T-helper 22 cell (primary cell): ENCODE results near the gene RYR3.
"Not testable (repeated sequence)": the region's sequence is repeated elsewhere in the genome, so short reads cannot be mapped to it uniquely, and the experiment has no call there.

ENCODE experiments used
- DNase-seq: peaks from one replicate; pipeline ENCODE4 v3.0.0-alpha.2; 2020; ENCODE audit warnings: low read depth

RYR3 gene

DNA sequence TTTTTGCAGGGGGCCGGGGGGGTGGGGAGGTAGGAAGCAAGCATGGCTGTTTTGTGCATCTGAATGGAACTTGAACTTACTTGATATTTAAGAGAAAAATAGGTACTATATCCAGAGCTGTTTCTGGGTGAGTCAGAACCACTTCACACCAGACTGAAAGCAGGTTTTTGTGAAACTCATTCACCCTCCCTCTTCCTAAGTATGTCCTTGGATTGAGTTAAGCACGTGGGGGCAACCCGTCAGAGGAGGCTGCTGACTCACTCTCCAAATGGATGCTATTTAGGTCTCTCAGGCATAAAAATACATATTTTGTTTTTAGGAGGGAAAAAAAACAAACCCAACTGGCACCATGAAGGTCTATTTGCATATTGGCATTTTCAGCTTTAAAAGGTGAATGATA lies 270.3 kb downstream of the RYR3 start:
- no peak for DNase-seq

DNA sequence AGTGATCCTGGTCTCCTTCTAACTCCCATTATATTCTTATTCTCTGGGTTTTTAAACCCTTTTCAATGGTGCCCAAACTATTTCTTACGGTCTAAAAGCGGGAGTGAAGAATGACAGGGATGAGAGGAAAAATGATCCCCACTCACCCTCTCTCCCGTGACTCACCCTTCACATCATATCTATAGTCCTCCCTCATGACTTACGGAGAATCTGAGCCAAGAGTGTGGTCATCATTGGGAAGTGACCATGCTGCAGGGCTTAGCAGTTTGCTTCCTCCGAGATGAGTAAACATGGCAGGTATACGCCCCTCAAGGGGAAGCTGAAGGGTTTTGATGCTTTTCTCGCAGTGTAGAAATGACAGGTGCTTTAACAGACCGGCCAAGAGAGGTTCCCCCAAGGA lies 274.0 kb downstream of the RYR3 start:
- no peak for DNase-seq

DNA sequence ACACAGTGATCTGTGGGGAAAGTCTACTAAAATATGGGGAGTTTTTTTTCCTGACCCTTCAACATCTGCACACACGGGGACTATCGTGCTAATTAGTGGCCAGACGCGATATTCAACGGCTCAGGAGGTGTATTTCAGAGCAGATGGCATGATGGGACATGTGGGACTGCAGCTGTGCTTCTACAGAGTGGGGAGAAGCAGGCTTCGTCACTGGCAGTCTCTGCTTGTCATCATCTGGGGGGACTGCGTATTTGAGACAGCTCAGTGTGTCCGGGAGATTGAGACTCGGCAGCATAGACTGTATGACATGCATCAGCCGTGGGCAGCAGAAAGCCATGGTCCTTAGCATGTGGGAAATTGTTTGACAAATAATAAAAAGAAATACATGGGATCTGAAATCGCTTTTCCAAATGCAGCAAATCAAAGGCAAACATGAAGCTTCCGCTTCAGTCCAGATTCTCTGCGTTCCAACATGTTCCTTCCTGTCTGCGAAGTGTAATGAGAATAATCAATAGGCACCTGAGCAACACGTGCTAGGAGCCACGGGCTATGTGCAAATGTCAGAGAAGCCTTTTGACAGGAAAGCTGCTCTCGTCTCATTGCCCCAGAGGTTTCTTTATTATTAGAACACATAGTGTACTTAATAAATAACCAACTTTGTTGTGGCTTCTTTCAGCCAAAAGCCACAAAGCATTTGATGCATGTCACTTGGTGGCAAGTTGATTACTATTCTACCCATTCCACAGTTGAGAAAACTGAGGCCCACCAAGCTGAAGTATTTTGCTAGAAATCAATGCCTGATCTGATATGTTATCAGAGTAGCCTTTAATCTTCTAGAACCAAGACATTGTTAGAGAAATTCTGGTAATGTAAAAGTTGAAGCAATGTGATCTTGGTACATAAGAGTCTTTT lies 276.3 kb downstream of the RYR3 start:
- no peak for DNase-seq

DNA sequence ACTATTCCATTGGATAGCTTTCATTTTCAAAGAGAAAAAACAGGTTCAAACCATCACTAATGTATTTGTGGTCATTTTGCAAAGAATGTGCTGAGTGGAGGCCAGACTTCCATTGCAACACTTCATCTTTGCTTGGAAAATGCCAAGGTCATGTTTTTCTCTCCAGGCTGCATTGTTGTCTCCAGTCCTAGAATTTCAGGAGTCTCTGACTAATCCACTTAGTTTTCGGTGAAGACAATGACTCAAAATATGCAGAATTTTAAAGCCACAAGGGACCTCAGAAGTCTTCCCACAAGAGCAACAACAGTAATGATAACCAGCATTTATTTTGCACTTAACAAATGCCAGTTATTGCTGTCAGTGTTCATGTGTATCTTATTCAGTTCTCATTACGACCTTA lies 277.0 kb downstream of the RYR3 start:
- no peak for DNase-seq

DNA sequence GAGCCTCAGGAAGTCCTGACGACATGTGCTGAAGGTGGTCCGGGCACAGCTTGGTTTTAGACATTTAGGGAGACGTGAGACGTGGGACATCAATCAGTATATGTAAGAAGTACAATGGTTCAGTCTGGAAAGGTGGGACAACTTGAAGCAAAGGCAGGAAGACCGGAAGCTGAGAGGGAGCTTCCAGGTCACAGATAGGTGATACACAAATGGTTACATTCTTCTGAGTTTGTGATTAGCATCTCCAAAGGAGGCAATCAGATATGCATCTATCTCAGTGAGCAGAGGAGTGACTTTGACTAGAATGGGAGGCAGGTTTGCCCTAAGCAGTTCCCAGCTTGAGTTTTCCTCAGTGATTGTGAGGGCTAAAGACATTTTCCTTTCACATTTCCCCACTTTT lies 282.1 kb downstream of the RYR3 start:
- no peak for DNase-seq

DNA sequence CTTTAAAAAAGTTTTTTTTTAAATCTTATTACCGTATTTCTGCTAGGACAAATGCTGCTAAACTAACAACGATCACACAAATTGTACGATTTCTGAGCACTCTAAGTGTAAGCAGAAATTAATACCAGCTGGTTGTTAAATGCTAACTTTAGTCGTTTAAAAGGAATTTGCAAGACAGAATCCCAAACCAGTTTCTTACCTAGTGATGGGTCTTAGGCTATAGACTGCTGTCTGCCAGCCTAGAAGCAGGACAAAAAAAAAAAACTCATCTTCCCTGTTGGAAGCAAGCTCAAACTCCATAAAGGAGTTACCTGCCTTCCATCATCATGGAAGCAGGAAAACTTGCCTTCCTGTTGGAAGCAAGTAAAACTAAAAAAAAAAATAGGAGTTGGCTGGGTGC lies 287.6 kb downstream of the RYR3 start:
- not testable (repeated sequence) for DNase-seq

DNA sequence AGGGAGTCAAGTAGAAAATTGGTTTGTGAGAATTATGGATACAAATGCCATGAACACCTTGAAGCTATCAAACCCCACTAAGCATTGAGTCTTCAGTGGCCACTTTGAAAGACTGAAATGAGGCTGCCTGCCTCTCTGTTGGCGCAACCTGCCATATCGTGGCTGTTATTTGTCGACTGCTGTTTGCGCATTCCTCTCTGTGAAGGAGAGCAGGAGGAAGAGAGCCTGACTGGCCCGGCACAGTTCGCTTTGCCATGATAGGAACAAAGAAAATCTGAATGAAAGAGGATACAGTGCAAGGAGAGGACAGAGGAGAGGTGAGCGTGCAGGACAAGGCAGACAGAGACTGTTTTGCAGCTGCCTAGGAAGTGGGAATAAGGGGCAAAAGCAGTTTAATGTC lies 289.4 kb downstream of the RYR3 start:
- DNase-seq, result no peak

DNA sequence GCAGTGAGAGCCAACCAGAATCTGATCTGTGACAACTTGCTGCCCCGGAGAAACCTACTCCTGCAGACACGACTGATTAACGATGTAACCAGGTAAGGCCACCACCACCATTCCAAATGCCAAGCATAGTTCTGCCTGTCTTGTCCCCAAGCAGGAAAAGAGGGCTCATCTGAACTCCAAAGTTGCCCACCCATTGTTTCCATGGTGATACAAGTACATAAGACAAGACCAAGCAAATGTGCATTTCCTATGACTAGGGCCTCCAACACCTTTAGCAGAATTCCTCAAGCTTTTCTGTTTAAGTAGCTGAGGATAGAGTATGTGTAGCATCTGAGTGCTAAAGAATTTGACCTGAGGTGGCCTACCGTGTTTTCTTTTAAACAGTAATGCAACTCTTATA lies 290.7 kb downstream of the RYR3 start:
- DNase-seq, result no peak

DNA sequence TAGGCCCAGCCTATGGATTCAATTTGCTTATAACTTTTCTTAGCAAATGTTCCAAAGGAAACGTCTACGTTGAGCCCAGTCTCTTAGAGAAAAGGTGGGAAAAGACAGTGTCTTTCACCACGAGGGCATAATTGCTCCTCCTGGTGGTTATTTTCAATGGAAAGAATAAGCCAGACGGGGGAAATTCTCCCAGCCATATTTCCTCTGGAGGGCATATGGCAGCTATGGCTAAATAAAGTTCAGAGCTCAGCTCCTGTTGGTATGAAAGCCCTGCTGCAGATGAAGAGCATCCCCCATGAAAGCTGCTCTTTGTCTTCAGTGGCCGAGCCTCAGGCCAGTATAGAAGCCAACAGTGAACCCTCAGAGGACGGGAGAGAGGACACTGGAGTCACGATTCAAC lies 297.9 kb downstream of the RYR3 start:
- no peak for DNase-seq

DNA sequence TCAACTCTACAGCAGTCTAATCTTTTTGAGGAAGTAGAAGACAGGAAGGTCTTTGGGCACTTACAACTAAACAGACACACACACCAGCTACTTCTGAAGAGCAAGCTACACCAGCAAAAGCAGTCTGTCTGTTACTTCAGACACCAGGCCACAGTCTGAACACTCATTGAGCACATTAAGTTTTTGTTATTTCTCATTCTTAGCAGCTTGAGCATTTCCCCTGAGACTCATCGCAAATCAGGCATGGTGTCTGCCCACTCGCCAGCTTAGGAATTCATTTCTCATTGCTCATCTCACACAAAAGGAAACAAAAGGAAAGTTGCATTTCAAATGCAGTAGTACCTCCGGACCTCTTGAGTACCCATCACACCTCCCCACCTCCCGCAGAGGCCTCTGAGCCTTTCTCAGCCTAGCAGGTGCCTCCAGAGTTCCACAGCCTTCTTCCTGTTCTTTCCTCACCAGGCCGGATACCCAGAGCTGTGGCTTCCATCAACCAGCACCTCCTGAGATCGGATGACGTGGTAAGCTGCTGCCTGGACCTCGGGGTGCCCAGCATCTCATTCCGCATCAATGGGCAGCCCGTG lies 302.0 kb downstream of the RYR3 start:
- no peak for DNase-seq

DNA sequence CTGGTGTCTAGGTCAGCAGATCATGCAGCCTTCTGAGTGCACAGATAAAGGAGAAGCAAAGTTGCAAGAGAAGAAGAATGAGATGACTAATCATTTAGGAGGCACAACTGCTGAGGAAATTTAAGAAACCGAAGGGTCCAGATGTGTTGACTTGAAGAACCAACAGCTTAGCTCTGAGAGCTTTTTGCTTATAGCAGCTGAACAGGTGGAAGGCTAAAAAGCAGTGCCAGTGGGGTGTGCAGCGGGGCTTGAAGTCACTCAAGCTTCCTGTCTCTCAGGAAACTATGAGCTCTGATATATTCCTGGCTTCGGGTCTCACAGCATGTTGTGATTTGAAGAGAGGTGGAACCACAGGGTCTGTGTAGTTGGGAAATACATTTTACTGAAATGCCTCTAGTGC lies 305.7 kb downstream of the RYR3 start:
- DNase-seq, result no peak

DNA sequence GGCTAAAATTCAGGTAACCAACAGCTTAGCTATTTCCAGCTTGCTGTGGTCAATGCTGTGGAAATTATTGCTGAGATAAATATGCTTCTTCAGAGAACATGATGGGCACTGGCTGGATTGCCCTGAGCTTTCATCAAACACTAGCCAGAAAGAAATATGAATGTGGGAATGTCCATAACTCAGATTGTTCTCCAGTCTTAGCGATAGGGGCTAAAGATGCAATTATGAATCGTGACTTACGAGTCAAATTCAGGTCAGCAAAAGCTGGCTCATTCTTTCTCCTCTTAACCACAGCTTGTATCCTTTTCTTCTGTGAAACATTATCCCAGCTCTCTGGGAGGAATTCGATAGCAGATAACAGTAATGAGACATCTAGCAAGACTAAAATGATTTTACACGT lies 307.6 kb downstream of the RYR3 start:
- no peak for DNase-seq

DNA sequence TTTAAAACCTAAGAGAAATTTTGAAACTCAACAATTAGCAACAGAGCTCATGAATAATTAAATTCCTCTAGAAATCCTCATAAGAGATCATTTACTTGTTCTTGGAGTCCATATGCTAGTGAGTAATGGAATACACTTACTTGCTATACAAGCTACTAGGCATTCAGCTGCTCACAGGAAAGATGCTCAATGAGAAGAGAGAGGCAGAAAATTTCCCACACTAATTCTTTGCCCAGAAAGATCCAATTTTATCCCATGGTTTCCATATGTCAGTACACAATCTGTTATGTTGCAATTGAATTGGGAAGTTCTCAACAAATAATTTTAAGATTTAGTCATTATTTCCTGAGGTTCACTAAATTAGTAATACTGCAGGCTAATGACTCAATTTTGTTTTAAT lies 310.4 kb downstream of the RYR3 start:
- DNase-seq, result no peak

DNA sequence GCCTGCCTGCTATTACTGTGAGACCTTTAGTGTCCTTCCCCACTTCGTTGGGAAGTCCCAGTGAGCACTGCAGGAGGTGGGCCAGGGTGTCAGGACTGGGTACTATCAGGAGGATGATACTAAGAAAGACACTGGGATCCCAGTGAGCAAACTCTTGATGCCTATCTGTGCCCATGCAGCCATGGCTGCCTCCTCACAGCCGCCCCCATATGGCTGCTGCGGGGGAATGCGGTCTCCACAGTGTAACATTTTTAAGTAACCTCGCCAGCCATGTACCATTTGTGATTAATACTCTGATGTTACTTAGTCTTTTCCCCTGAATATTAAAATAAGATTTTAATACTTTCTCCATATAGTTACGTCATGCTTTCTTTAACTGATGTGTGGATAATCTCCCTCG lies 312.2 kb downstream of the RYR3 start:
- no peak for DNase-seq

DNA sequence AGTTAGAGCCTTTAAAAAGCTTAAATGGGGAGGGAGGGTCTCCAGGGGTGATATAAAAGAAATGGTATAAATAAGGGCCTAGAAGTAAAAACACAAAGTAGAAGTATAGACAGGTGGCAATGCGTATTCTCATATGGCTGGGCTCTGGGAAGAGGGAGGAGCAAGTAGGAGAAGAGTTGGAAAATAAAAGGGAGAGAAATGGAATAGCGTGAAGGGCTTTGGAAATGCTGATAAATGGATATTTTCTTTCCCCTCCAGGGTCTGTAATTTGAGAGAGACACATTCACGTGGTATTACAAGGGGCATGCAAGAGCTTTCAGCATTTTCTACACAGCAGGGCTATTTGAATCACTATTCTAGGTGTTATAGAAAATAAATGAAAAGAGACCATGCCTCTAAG lies 313.7 kb downstream of the RYR3 start:
- DNase-seq, result no peak

DNA sequence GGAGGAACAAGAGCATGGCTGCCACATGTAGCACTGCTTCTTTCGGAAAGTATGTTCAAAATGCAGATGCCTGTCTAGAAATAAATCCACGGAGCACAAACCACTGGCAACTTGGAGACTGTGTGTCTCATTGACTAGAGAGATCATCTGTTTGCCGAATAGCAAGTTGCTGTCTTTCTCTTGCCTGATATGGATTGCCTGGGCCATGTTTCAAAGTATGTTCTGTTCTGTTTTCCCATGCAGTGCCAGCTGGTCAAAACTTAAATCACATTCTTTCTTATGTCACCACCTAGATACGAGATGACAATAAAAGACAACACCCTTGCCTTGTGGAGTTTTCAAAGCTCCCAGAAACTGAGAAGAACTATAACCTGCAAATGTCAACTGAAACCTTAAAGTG lies 318.9 kb downstream of the RYR3 start:
- DNase-seq, result no peak

DNA sequence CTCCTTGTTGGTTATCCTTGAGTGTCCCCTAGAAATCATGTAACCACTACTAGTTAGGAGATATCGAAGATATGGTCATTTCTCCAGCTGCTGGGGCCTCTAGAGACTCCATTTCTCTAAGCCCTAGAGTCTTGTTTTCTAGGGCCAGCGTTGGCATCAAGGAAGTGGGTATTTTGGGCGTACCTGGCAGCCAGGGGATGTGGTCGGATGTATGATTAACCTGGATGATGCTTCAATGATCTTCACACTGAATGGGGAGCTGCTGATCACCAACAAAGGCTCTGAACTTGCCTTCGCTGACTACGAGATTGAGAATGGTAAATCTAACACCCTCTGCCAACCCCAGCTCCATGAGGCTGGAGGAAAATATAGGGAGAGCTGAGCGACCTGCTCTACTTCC lies 325.5 kb downstream of the RYR3 start:
- DNase-seq, result no peak

DNA sequence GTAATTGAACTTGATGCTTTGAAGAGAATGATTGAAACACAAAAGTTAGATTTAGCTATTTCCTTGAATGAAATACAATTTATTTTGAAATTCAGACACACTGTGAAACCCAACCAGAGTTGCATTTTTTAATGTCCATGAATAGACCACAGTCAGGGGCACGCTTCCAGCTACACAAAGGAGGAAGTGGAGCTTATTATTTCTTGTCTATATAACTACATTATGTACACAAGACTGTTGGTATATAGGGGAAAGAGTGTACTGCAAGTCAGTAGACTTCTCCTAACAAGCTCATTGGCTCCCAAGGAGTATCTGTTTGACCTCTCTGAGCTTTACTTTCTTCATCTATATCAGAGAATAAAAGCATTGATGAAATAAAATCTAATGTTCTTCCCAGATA lies 326.2 kb downstream of the RYR3 start:
- DNase-seq, result no peak

DNA sequence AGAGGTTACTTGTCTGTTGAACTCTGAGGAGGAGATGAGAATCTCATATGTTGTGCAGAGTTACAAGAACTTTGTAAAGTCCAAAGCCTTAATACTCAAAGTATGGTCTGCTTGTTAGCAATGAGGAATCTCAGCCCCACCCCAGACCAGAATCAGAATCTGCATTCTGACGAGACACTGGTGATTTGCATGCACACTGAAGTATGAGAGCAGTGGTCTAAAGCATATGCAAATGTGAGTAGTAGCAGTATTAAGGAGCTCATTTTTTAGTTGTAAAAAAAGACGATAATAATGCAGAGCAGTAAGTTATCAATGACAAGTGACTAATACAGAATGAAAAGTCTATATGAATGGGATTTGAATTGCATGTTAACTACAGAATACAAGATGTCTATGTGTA lies 327.7 kb downstream of the RYR3 start:
- DNase-seq, result no peak

DNA sequence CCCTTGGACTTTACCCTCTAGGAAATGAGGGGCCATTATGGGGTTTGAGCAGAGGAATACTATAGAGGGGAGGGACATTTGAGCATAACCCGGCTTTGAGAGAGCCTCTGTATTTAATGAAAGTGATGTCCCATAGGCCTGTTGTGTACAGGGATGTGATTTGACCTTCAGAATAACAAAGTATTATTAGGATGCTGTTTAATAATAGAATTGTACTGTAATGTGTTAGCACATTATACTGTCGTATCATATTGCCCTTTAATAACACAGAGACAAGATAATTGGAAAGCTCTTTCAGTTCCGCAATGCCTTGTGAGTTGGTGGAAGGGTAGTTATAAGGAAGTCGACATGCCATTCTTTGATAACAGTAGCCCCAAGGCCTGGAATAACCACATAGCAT lies 328.3 kb downstream of the RYR3 start:
- no peak for DNase-seq

DNA sequence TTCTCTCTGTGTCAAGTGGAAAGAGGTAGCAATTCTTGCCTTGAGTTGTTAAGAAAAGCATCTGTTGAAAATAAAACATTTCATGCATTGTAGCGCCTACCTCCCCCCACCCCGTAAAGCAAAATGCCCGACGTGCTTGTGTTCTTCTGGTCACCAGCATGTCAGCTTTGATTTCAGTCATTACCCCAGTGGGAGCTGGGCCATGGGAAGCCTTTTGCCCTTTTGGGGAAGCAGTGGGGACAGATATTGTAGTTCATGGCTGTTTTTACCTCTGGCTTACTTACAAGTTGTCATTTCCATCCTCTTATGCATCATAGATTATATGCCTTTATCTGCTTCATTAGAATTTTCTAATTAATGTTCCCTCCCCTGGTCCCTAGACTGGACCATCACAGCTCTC lies 328.7 kb downstream of the RYR3 start:
- DNase-seq, result no peak

DNA sequence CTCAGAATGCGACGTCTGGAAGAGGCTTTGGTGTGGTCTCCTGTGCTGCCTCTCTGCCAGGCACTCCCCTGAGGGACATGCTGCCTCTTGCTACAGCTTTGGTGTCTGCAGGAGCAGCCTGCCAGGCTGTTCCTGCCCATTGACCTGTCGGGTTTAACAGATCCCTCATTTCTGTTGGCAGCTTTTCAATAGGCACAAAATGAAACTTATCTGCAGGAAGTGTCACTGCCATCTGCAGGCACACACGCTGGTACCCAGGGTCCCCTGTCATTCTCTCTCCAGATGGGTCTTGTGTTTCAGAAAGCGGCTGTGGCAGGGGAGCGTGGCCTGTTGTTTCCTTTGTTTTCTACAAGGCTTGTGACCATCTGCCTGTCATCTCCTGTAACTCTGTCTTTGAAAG lies 329.2 kb downstream of the RYR3 start:
- DNase-seq, result no peak

DNA sequence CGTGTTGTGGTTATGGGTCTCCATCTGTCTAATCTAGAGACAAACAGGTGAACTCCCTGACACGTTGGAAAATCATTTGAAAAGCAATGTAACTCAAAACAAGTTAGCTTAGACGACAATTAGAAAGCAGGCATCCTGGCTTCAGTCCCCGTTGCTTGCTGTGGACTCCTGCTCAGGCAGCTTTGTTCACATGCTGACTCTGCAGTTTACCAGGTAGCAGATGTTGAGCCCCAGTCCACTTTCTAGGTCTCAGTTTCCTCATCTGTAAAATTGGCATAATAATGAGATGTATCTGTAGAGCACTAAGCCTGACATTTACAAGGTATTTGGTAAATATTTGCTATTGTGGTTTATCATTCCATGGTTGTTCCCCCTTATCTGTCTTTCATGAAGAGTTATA lies 330.3 kb downstream of the RYR3 start:
- no peak for DNase-seq

DNA sequence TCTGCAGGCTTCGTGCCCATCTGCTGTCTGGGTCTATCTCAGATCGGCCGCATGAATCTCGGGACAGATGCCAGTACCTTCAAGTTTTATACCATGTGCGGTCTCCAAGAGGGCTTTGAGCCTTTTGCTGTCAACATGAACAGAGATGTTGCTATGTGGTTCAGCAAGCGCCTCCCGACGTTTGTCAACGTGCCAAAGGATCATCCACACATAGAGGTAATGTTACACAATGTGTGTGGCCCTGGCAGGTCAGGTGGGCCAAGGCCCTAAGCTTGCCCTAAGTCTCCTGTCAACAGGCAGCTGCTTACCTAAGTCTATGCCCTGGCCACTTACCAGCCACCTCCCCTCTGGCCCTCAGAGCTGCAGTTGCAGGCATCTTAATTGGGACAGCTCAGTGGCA lies 333.5 kb downstream of the RYR3 start:
- DNase-seq, result no peak
